ENCODE results near the gene RAB39A. TPM values are rescaled to one million over a fixed set of nuclear protein-coding genes. Genes with fewer than 3 reads are reported as not detected.
"Not testable (repeated sequence)": the region's sequence is repeated elsewhere in the genome, so short reads cannot be mapped to it uniquely, and the experiment has no call there.

Gene RAB39A
- polyA plus RNA-seq: not detected

GRCh38 chr11:107928046-107928766 lies at the start of gene RAB39A:
Gene RAB39A (plus strand): TSS chr11:107928448. CDS start chr11:107928569, 121 bp downstream.
- Mint-ChIP-seq H3K4me3 (peak within 1 kb of the TSS; percentile 71 to 80 (median 75)), H3K27me3 (ENCODE audit: low read depth in 3 of 3) (peaks cover 9 to 17% (median 12%) of the 10 kb centered on the region in 3 donors), H3K4me1 (peaks cover 19 to 23% of the 10 kb centered on the region in 2 donors), H3K9me3 (peaks cover 0 to 3% (median 0%) of the 10 kb centered on the region in 6 donors), H3K36me3 (peaks cover 0 to 4% (median 0%) of the 10 kb centered on the region in 3 donors), H3K27ac (no peak within 1 kb of the TSS)
- DNase-seq: peak; percentile 52 to 68 (median 62)

- DNase-seq, H3K4me3 Mint-ChIP-seq, H3K4me1 Mint-ChIP-seq, H3K9me3 Mint-ChIP-seq, H3K27ac Mint-ChIP-seq, H3K36me3 Mint-ChIP-seq: not testable (repeated sequence)
- H3K27me3 Mint-ChIP-seq (ENCODE audit: low read depth in 3 of 3): peaks cover 0 to 11% (median 3%) of the 10 kb centered on the region in 3 donors
Observed at GRCh38 chr11:107881471-107881870, 46.8 kb upstream of the RAB39A start.

- Mint-ChIP-seq H3K4me3 (no peak overlapping the region), H3K27ac (no peak overlapping the region), H3K4me1 (no peaks in the 10 kb centered on the region), H3K9me3 (no peaks in the 10 kb centered on the region), H3K36me3 (no peaks in the 10 kb centered on the region), H3K27me3 (ENCODE audit: low read depth in 3 of 3) (peaks cover 3 to 11% (median 3%) of the 10 kb centered on the region in 3 donors)
- no peak for DNase-seq
Observed at GRCh38 chr11:107882095-107882820, 46.0 kb upstream of the RAB39A start.

- Mint-ChIP-seq H3K27me3 (ENCODE audit: low read depth in 3 of 3) (peaks cover 1 to 12% (median 3%) of the 10 kb centered on the region in 3 donors), H3K9me3 (no peaks in the 10 kb centered on the region), H3K27ac (no peak overlapping the region), H3K36me3 (no peaks in the 10 kb centered on the region), H3K4me1 (no peaks in the 10 kb centered on the region), H3K4me3 (no peak overlapping the region)
- peak in 1 of 3 donors; percentile 5 for DNase-seq
Observed at GRCh38 chr11:107898270-107898669, 30.0 kb upstream of the RAB39A start.

GRCh38 chr11:107908211-107908610 lies 20.0 kb upstream of the RAB39A start:
- Mint-ChIP-seq H3K4me1 (no peaks in the 10 kb centered on the region), H3K36me3 (no peaks in the 10 kb centered on the region), H3K27me3 (ENCODE audit: low read depth in 3 of 3) (peaks cover 4 to 8% (median 4%) of the 10 kb centered on the region in 3 donors), H3K9me3 (no peaks in the 10 kb centered on the region), H3K27ac (no peak overlapping the region), H3K4me3 (no peak overlapping the region)
- DNase-seq: no peak

- H3K4me3 Mint-ChIP-seq; H3K27me3 Mint-ChIP-seq (ENCODE audit: low read depth in 3 of 3); H3K9me3 Mint-ChIP-seq: not testable (repeated sequence)
Observed at GRCh38 chr11:107912415-107912814, 15.8 kb upstream of the RAB39A start.

GRCh38 chr11:107915229-107915628 lies 13.0 kb upstream of the RAB39A start:
- H3K9me3 Mint-ChIP-seq: no peaks in the 10 kb centered on the region
- H3K4me1 Mint-ChIP-seq: no peaks in the 10 kb centered on the region
- H3K4me3 Mint-ChIP-seq: no peak overlapping the region
- peaks cover 0 to 10% (median 2%) of the 10 kb centered on the region in 3 donors for H3K27me3 Mint-ChIP-seq (ENCODE audit: low read depth in 3 of 3)
- H3K36me3 Mint-ChIP-seq: no peaks in the 10 kb centered on the region
- no peak overlapping the region for H3K27ac Mint-ChIP-seq
- DNase-seq: no peak

More at GRCh38 chr11:107912415-107912814, 15.8 kb upstream of the RAB39A start:
- H3K36me3 Mint-ChIP-seq, DNase-seq, H3K27ac Mint-ChIP-seq, H3K4me1 Mint-ChIP-seq: not testable (repeated sequence)

- Mint-ChIP-seq H3K27ac (no peak overlapping the region), H3K36me3 (no peaks in the 10 kb centered on the region), H3K27me3 (ENCODE audit: low read depth in 3 of 3) (peaks cover 0 to 11% (median 0%) of the 10 kb centered on the region in 3 donors), H3K9me3 (no peaks in the 10 kb centered on the region), H3K4me1 (no peaks in the 10 kb centered on the region), H3K4me3 (no peak overlapping the region)
- peak in 2 of 3 donors; percentile 16 to 26 for DNase-seq
Observed at GRCh38 chr11:107916671-107917241, 11.5 kb upstream of the RAB39A start.

- H3K9me3 Mint-ChIP-seq: peaks cover 0 to 3% (median 0%) of the 10 kb centered on the region in 6 donors
- no peak overlapping the region for H3K4me3 Mint-ChIP-seq
- H3K36me3 Mint-ChIP-seq: peaks cover 0 to 4% (median 0%) of the 10 kb centered on the region in 3 donors
- DNase-seq: no peak
- peaks cover 6 to 18% (median 17%) of the 10 kb centered on the region in 3 donors for H3K27me3 Mint-ChIP-seq (ENCODE audit: low read depth in 3 of 3)
- H3K27ac Mint-ChIP-seq: no peak overlapping the region
- peaks cover 4 to 9% of the 10 kb centered on the region in 2 donors for H3K4me1 Mint-ChIP-seq
Observed at GRCh38 chr11:107921997-107922396, 6.3 kb upstream of the RAB39A start.

- Mint-ChIP-seq H3K4me1 (peaks cover 12 to 13% of the 10 kb centered on the region in 2 donors), H3K27me3 (ENCODE audit: low read depth in 3 of 3) (peaks cover 9 to 22% (median 17%) of the 10 kb centered on the region in 3 donors)
- not testable (repeated sequence) for H3K27ac Mint-ChIP-seq, H3K4me3 Mint-ChIP-seq, H3K9me3 Mint-ChIP-seq, H3K36me3 Mint-ChIP-seq, DNase-seq
Observed at GRCh38 chr11:107923519-107923918, 4.7 kb upstream of the RAB39A start.

- H3K27me3 Mint-ChIP-seq (ENCODE audit: low read depth in 3 of 3): peaks cover 9 to 19% (median 17%) of the 10 kb centered on the region in 3 donors
- no peak overlapping the region for H3K4me3 Mint-ChIP-seq
- H3K27ac Mint-ChIP-seq: no peak overlapping the region
- peaks cover 18 to 19% of the 10 kb centered on the region in 2 donors for H3K4me1 Mint-ChIP-seq
- peaks cover 0 to 4% (median 0%) of the 10 kb centered on the region in 3 donors for H3K36me3 Mint-ChIP-seq
- peaks cover 0 to 3% (median 0%) of the 10 kb centered on the region in 6 donors for H3K9me3 Mint-ChIP-seq
- no peak for DNase-seq
Observed at GRCh38 chr11:107924306-107924705, 3.9 kb upstream of the RAB39A start.

- Mint-ChIP-seq H3K4me3 (peak overlapping the region; percentile 71 to 80 (median 74)), H3K27ac (no peak overlapping the region), H3K9me3 (peaks cover 0 to 3% (median 0%) of the 10 kb centered on the region in 6 donors), H3K27me3 (ENCODE audit: low read depth in 3 of 3) (peaks cover 9 to 17% (median 12%) of the 10 kb centered on the region in 3 donors), H3K36me3 (peaks cover 0 to 4% (median 0%) of the 10 kb centered on the region in 3 donors), H3K4me1 (peaks cover 19 to 23% of the 10 kb centered on the region in 2 donors)
- DNase-seq: no peak
Observed at GRCh38 chr11:107927559-107927958, 689 bp upstream of the RAB39A start.

GRCh38 chr11:107928767-107929507 lies 689 bp downstream of the RAB39A start:
- H3K27ac Mint-ChIP-seq: no peak overlapping the region
- DNase-seq: peak in 1 of 3 donors; percentile 0
- H3K9me3 Mint-ChIP-seq: peaks cover 0 to 5% (median 0%) of the 10 kb centered on the region in 6 donors
- H3K27me3 Mint-ChIP-seq (ENCODE audit: low read depth in 3 of 3): peaks cover 9 to 17% (median 10%) of the 10 kb centered on the region in 3 donors
- peak overlapping the region; percentile 68 to 75 (median 73) for H3K4me3 Mint-ChIP-seq
- peaks cover 19 to 23% of the 10 kb centered on the region in 2 donors for H3K4me1 Mint-ChIP-seq
- H3K36me3 Mint-ChIP-seq: peaks cover 0 to 4% (median 0%) of the 10 kb centered on the region in 3 donors

All from immature natural killer cell (primary cell).